Measurements from ENCODE around the gene ADCY7. TPM values are rescaled to one million over a fixed set of nuclear protein-coding genes. Genes with fewer than 3 reads are reported as not detected.

Gene ADCY7
- total RNA-seq, 1 experiment from 2014 or later: 34.2 TPM

DNA sequence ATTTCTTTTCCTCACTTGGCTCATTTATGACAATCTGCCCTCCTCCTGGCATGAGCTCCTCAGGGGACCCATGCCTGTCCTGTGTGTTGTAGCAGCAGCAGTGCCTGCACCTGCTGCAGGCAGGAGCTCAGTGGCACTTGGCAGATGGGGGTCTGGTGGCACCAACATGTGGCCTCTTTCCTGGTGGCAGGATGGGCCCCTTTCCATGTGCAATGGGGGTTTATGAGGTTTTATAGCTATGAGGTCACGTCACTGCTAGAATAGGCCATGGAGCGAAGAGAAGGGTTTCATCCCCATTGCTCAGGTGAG, 7.0 kb downstream of the ADCY7 start:
- ChIA-PET CTCF (no interaction called here), RAD21 (ENCODE audit: low non-redundant PET in 1 of 2, low total read pairs in 2 of 2, uncharacterized antibody in 2 of 2, unreplicated experiment in 2 of 2) (no interaction called here)
- BruUV-seq (replicated peaks): no TSS peak

DNA sequence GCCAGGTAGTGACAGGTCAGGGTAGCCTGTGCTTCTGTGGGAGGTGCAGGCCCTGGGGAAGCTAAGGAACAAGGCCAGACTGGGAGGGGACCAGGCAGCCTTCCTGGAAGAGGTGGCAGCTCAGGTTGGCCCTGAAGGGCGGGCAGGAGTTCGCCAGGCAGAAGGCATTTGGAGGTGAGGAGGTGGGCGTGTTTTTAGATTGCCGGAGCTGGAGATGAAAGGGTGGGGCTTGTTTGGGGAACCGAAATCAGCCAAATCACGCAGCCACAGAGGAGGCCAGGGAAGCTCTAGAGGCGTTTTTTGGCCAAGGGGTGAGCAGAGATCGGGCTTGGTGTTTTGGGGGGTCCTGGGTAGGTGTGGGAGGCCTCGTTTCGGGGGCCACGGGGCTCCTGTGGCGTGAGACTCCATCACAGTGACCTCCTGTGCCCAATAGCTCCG, 7.6 kb downstream of the ADCY7 start:
- no peak for ATAC-seq
- H3K79me2 ChIP-seq (ENCODE audit: insufficient read depth, low read length): peaks cover 7% of the 10 kb centered on the region; the same call in 1 of the 2 replicates
- H3K9ac ChIP-seq (ENCODE audit: low read length): no peak overlapping the region
- RAD21 ChIA-PET (ENCODE audit: low non-redundant PET in 1 of 2, low total read pairs in 2 of 2, uncharacterized antibody in 2 of 2, unreplicated experiment in 2 of 2): no interaction called here
- H3K9me2 ChIP-seq (ENCODE audit: insufficient read depth): no peaks in the 10 kb centered on the region
- no peak for DNase-seq (ENCODE audit: low read depth, low spot score)
- H3K4me2 ChIP-seq (ENCODE audit: low read length): no peak overlapping the region
- no peaks in the 10 kb centered on the region for H3K4me1 ChIP-seq (ENCODE audit: control insufficient read depth in 1 of 2, insufficient read depth in 2 of 2, low read length in 2 of 2)
- no peaks in the 10 kb centered on the region for H3K27me3 ChIP-seq (ENCODE audit: insufficient read depth, low read length)
- H3K9me3 ChIP-seq (ENCODE audit: control insufficient read depth in 1 of 2, insufficient read depth in 1 of 2, low read depth in 1 of 2, low read length in 2 of 2): no peaks in the 10 kb centered on the region
- H3K36me3 ChIP-seq (ENCODE audit: control insufficient read depth in 1 of 2, insufficient read depth in 2 of 2, low read length in 2 of 2): no peaks in the 10 kb centered on the region
- intact Hi-C loops (cut with micrococcal nuclease): no loop called here
- no peak overlapping the region for H3K4me3 ChIP-seq (replicated peaks in 1 of 2; ENCODE audit: low read depth in 1 of 2, low read length in 2 of 2)
- H2AFZ ChIP-seq (ENCODE audit: low read depth, low read length, poor library complexity, severe bottlenecking): no peak overlapping the region
- POLR2A ChIA-PET: no interaction called here
- H4K20me1 ChIP-seq (ENCODE audit: insufficient read depth): no peaks in the 10 kb centered on the region
- H3K27ac ChIP-seq (ENCODE audit: low read depth, low read length): no peak overlapping the region
- BruUV-seq (replicated peaks): no TSS peak
- CTCF ChIA-PET: no interaction called here
- TF ChIP-seq CEBPB (IDR thresholded peaks at IDR 0.05; ENCODE audit: low read depth) (no peak), SRF (IDR thresholded peaks at IDR 0.05; ENCODE audit: low read depth) (no peak), EZH2phosphoT487 (IDR thresholded peaks at IDR 0.05; ENCODE audit: borderline replicate concordance) (no peak), ZFX (IDR thresholded peaks at IDR 0.05) (no peak), POLR2A (IDR thresholded peaks at IDR 0.05; ENCODE audit: borderline replicate concordance, extremely low read depth, insufficient read depth, insufficient read length) (no peak), FOSL1 (IDR thresholded peaks at IDR 0.05; ENCODE audit: low read depth) (no peak), ELF1 (IDR thresholded peaks at IDR 0.05; ENCODE audit: borderline replicate concordance, low read depth) (no peak), POLR2AphosphoS5 (IDR thresholded peaks at IDR 0.05; ENCODE audit: low read depth, low read length) (no peak), ZNF274 (IDR thresholded peaks at IDR 0.05; ENCODE audit: low read depth, low read length) (no peak), CBX3 (IDR thresholded peaks at IDR 0.05; ENCODE audit: low read depth) (no peak), SP1 (IDR thresholded peaks at IDR 0.05; ENCODE audit: low read depth) (no peak), EZH2 (IDR thresholded peaks at IDR 0.05) (no peak)
- TF ChIP-seq, protein P1, sequence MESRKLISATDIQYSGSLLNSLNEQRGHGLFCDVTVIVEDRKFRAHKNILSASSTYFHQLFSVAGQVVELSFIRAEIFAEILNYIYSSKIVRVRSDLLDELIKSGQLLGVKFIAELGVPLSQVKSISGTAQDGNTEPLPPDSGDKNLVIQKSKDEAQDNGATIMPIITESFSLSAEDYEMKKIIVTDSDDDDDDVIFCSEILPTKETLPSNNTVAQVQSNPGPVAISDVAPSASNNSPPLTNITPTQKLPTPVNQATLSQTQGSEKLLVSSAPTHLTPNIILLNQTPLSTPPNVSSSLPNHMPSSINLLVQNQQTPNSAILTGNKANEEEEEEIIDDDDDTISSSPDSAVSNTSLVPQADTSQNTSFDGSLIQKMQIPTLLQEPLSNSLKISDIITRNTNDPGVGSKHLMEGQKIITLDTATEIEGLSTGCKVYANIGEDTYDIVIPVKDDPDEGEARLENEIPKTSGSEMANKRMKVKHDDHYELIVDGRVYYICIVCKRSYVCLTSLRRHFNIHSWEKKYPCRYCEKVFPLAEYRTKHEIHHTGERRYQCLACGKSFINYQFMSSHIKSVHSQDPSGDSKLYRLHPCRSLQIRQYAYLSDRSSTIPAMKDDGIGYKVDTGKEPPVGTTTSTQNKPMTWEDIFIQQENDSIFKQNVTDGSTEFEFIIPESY (IDR thresholded peaks at IDR 0.05; ENCODE audit: extremely low read depth, insufficient replicate concordance, low read length): no peak
- TF ChIP-seq, protein P2, sequence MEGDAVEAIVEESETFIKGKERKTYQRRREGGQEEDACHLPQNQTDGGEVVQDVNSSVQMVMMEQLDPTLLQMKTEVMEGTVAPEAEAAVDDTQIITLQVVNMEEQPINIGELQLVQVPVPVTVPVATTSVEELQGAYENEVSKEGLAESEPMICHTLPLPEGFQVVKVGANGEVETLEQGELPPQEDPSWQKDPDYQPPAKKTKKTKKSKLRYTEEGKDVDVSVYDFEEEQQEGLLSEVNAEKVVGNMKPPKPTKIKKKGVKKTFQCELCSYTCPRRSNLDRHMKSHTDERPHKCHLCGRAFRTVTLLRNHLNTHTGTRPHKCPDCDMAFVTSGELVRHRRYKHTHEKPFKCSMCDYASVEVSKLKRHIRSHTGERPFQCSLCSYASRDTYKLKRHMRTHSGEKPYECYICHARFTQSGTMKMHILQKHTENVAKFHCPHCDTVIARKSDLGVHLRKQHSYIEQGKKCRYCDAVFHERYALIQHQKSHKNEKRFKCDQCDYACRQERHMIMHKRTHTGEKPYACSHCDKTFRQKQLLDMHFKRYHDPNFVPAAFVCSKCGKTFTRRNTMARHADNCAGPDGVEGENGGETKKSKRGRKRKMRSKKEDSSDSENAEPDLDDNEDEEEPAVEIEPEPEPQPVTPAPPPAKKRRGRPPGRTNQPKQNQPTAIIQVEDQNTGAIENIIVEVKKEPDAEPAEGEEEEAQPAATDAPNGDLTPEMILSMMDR (IDR thresholded peaks at IDR 0.05 in 2 of 3, conservative IDR thresholded peaks at IDR 0.05 in 1 of 3; ENCODE audit: borderline replicate concordance in 1 of 3, insufficient read depth in 1 of 3, low read depth in 2 of 3, low read length in 2 of 3): no peak
- TF ChIP-seq, protein P3, sequence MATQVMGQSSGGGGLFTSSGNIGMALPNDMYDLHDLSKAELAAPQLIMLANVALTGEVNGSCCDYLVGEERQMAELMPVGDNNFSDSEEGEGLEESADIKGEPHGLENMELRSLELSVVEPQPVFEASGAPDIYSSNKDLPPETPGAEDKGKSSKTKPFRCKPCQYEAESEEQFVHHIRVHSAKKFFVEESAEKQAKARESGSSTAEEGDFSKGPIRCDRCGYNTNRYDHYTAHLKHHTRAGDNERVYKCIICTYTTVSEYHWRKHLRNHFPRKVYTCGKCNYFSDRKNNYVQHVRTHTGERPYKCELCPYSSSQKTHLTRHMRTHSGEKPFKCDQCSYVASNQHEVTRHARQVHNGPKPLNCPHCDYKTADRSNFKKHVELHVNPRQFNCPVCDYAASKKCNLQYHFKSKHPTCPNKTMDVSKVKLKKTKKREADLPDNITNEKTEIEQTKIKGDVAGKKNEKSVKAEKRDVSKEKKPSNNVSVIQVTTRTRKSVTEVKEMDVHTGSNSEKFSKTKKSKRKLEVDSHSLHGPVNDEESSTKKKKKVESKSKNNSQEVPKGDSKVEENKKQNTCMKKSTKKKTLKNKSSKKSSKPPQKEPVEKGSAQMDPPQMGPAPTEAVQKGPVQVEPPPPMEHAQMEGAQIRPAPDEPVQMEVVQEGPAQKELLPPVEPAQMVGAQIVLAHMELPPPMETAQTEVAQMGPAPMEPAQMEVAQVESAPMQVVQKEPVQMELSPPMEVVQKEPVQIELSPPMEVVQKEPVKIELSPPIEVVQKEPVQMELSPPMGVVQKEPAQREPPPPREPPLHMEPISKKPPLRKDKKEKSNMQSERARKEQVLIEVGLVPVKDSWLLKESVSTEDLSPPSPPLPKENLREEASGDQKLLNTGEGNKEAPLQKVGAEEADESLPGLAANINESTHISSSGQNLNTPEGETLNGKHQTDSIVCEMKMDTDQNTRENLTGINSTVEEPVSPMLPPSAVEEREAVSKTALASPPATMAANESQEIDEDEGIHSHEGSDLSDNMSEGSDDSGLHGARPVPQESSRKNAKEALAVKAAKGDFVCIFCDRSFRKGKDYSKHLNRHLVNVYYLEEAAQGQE (IDR thresholded peaks at IDR 0.05; ENCODE audit: low read depth): no peak

More for the DNA sequence above, 7.0 kb downstream of the ADCY7 start:
- no peak for ATAC-seq
- no peak for TF ChIP-seq POLR2A (IDR thresholded peaks at IDR 0.05; ENCODE audit: borderline replicate concordance, extremely low read depth, insufficient read depth, insufficient read length)
- intact Hi-C loops (cut with micrococcal nuclease): no loop called here
- H3K27ac ChIP-seq (ENCODE audit: low read depth, low read length): no peak overlapping the region
- H3K4me1 ChIP-seq (ENCODE audit: control insufficient read depth in 1 of 2, insufficient read depth in 2 of 2, low read length in 2 of 2): no peaks in the 10 kb centered on the region
- no peak overlapping the region for H3K9ac ChIP-seq (ENCODE audit: low read length)
- H2AFZ ChIP-seq (ENCODE audit: low read depth, low read length, poor library complexity, severe bottlenecking): no peak overlapping the region
- H3K79me2 ChIP-seq (ENCODE audit: insufficient read depth, low read length): peaks cover 7% of the 10 kb centered on the region; the same call in 1 of the 2 replicates
- DNase-seq (ENCODE audit: low read depth, low spot score): no peak
- H3K4me2 ChIP-seq (ENCODE audit: low read length): no peak overlapping the region
- H3K27me3 ChIP-seq (ENCODE audit: insufficient read depth, low read length): no peaks in the 10 kb centered on the region
- no peaks in the 10 kb centered on the region for H3K9me2 ChIP-seq (ENCODE audit: insufficient read depth)
- H4K20me1 ChIP-seq (ENCODE audit: insufficient read depth): no peaks in the 10 kb centered on the region
- H3K9me3 ChIP-seq (ENCODE audit: control insufficient read depth in 1 of 2, insufficient read depth in 1 of 2, low read depth in 1 of 2, low read length in 2 of 2): no peaks in the 10 kb centered on the region
- POLR2A ChIA-PET: no interaction called here
- no peaks in the 10 kb centered on the region for H3K36me3 ChIP-seq (ENCODE audit: control insufficient read depth in 1 of 2, insufficient read depth in 2 of 2, low read length in 2 of 2)
- H3K4me3 ChIP-seq (replicated peaks in 1 of 2; ENCODE audit: low read depth in 1 of 2, low read length in 2 of 2): no peak overlapping the region
